Transverse colon (tissue), 4 donors: ENCODE data around the gene CLEC4M. TPM values are rescaled to one million over a fixed set of nuclear protein-coding genes. Genes with fewer than 3 reads are reported as not detected.

Experiments
- DNase-seq: peaks from one replicate; pipeline ENCODE4 v3.0.0-alpha.2; 2019
- H3K27ac ChIP-seq, 4 donors: fragments of 200-600 bp; sonication (generic); 2 replicates each; pipeline ENCODE4 v1.5.1; 2016 to 2018; ENCODE audit warnings: inconsistent platforms in 4 of 4
- H3K27me3 ChIP-seq: fragments of 200-600 bp; sonication (generic); 2 replicates; pipeline ENCODE4 v1.5.1; 2017; ENCODE audit warnings: inconsistent platforms
- H3K36me3 ChIP-seq, 4 donors: fragments of 200-600 bp; sonication (generic); 2 replicates each; pipeline ENCODE4 v1.5.1; 2017 to 2019; ENCODE audit warnings: inconsistent platforms in 4 of 4
- H3K4me1 ChIP-seq, 4 donors: fragments of 200-600 bp; sonication (generic); 2 replicates each; pipeline ENCODE4 v1.5.1; 2017 to 2020; ENCODE audit warnings: inconsistent platforms in 4 of 4
- H3K4me3 ChIP-seq, 4 donors: fragments of 200-600 bp; sonication (generic); 1 replicate in 1 of 4; 2 replicates in 3 of 4; pipeline versions ENCODE4 v1.5.1 to v1.6.1; 2017 to 2019; ENCODE audit warnings: inconsistent platforms in 4 of 4
- H3K9me3 ChIP-seq, 2 donors: fragments of 200-600 bp; sonication (generic); 2 replicates each; pipeline ENCODE4 v1.5.1; 2017 to 2019; ENCODE audit warnings: inconsistent platforms in 2 of 2
- CTCF ChIP-seq, 5 experiments: fragments of 200-600 bp in 3 of 5; fragments of 450-650 bp in 2 of 5; sonication (generic) in 3 of 5; IDR thresholded peaks; 1 replicate in 2 of 5; 2 replicates in 3 of 5; pipeline ENCODE4 v1.5.1; 2016 to 2017; ENCODE audit warnings: antibody characterized with exemption in 5 of 5, inconsistent platforms in 3 of 5, mild to moderate bottlenecking in 2 of 5, moderate library complexity in 1 of 5
- EP300 ChIP-seq: sonication (generic); formaldehyde crosslinking; IDR thresholded peaks from one replicate; pipeline ENCODE4 v1.6.1; 2017; ENCODE audit warnings: antibody characterized with exemption, low read depth
- POLR2A ChIP-seq: fragments of 450-650 bp; IDR thresholded peaks from one replicate; pipeline ENCODE4 v1.6.1; 2016; ENCODE audit warnings: antibody characterized with exemption, mild to moderate bottlenecking, moderate library complexity
- POLR2AphosphoS5 ChIP-seq, 3 donors: sonication (generic); formaldehyde crosslinking; IDR thresholded peaks; one replicate each; pipeline ENCODE4 v1.6.1; 2016; ENCODE audit warnings: antibody characterized with exemption in 3 of 3
- WGBS, 2 donors: methylation state at CpG; one replicate each; pipeline ENCODE4 v1.1.5; 2018; ENCODE audit warnings: low coverage in 1 of 2; 5-methylcytosine and 5-hydroxymethylcytosine counted together
- in situ Hi-C, 4 donors: fragments of 200-750 bp; cut with MboI; loops; one replicate each; pipeline versions ENCODE4 v1.15.0 to v1.15.1; 2017; ENCODE audit warnings: low sequenced_read_pairs in 3 of 4, low pct_ligation_motif_present in 1 of 4, low pct_unique_long_range_greater_than_20kb in 1 of 4
- intact Hi-C: fragments of 100-400 bp; cut with DNase I; formaldehyde crosslinking; loops from one replicate; pipeline ENCODE4 v1.15.1; 2023; ENCODE audit warnings: low total_unique reads
- total RNA-seq, 4 donors: library from RNA; depleted of rRNA; stranded (reverse); fragments of >200 nt; gene quantifications; one replicate each; pipeline ENCODE4 v1.1.0, GENCODE V29; 2016

Gene CLEC4M
- total RNA-seq, 4 donors from 2014 or later: 0.16 TPM; not detected in 3

- peaks cover 18% of the 10 kb centered on the region for H3K27me3 ChIP-seq
- no peaks in the 10 kb centered on the region for H3K4me1 ChIP-seq
- H3K36me3 ChIP-seq: no peaks in the 10 kb centered on the region
- TF ChIP-seq POLR2AphosphoS5 (IDR thresholded peaks at IDR 0.05): no peak
- no peak for TF ChIP-seq EP300
- TF ChIP-seq POLR2A: no peak
- no peak for TF ChIP-seq CTCF (IDR thresholded peaks at IDR 0.05)
- H3K9me3 ChIP-seq: no peaks in the 10 kb centered on the region
- no peak overlapping the region for H3K27ac ChIP-seq
- DNase-seq: no peak
- WGBS, 2 donors: 44 to 59% methylated on average over 2 of the region's 2 CpGs
- no peak overlapping the region for H3K4me3 ChIP-seq
- in situ Hi-C loops: no loop called here
- intact Hi-C loops: no loop called here
Observed at GRCh38 chr19:7748171-7748570, 14.9 kb upstream of the CLEC4M start.

- intact Hi-C loops (no loop called here), in situ Hi-C loops (no loop called here)
- no peak for DNase-seq
- H3K4me3 ChIP-seq: no peak overlapping the region
- TF ChIP-seq EP300: no peak
- no peak for TF ChIP-seq POLR2AphosphoS5 (IDR thresholded peaks at IDR 0.05)
- no peak for TF ChIP-seq CTCF (IDR thresholded peaks at IDR 0.05)
- TF ChIP-seq POLR2A: no peak
- no peaks in the 10 kb centered on the region for H3K9me3 ChIP-seq
- no peaks in the 10 kb centered on the region for H3K4me1 ChIP-seq
- H3K36me3 ChIP-seq: no peaks in the 10 kb centered on the region
- 22% methylated on average over 4 of the region's 4 CpGs; no CpG with 5 or more reads in 1 of the 2 donors for WGBS, 2 donors
- H3K27ac ChIP-seq: no peak overlapping the region
- peaks cover 18% of the 10 kb centered on the region for H3K27me3 ChIP-seq
Observed at GRCh38 chr19:7748756-7749155, 14.3 kb upstream of the CLEC4M start.

GRCh38 chr19:7751157-7751783 lies 11.8 kb upstream of the CLEC4M start:
- Histone ChIP-seq H3K27me3 (peaks cover 17% of the 10 kb centered on the region), H3K4me1 (no peaks in the 10 kb centered on the region), H3K9me3 (no peaks in the 10 kb centered on the region), H3K36me3 (no peaks in the 10 kb centered on the region), H3K4me3 (no peak overlapping the region), H3K27ac (no peak overlapping the region)
- WGBS, 2 donors: 60 to 63% methylated on average over 10 to 12 of the region's 12 CpGs
- no peak for DNase-seq
- no peak for TF ChIP-seq POLR2A
- TF ChIP-seq EP300: no peak
- TF ChIP-seq POLR2AphosphoS5 (IDR thresholded peaks at IDR 0.05): no peak
- no peak for TF ChIP-seq CTCF (IDR thresholded peaks at IDR 0.05)
- in situ Hi-C loops (no loop called here), intact Hi-C loops (no loop called here)

- H3K9me3 ChIP-seq: peaks cover 15 to 33% of the 10 kb centered on the region in 2 donors
- no peaks in the 10 kb centered on the region for H3K4me1 ChIP-seq
- DNase-seq: no peak
- WGBS, 2 donors: 47 to 53% methylated on average over 3 to 4 of the region's 4 CpGs
- in situ Hi-C loops (no loop called here), intact Hi-C loops (no loop called here)
- H3K36me3 ChIP-seq: no peaks in the 10 kb centered on the region
- no peaks in the 10 kb centered on the region for H3K27me3 ChIP-seq
- H3K27ac ChIP-seq: no peak overlapping the region
- H3K4me3 ChIP-seq: no peak overlapping the region
- no peak for TF ChIP-seq POLR2AphosphoS5 (IDR thresholded peaks at IDR 0.05)
- no peak for TF ChIP-seq CTCF (IDR thresholded peaks at IDR 0.05)
- TF ChIP-seq EP300: no peak
- no peak for TF ChIP-seq POLR2A
Observed at GRCh38 chr19:7756258-7756657, 6.8 kb upstream of the CLEC4M start.
